BLaER1 (cell line): ENCODE data around the gene TP53TG5.

Source experiments
- H3K27ac ChIP-seq: shearing (Covaris generic); formaldehyde crosslinking; 2 replicates; pipeline ENCODE4 v1.8.1; 2022
- H3K27me3 ChIP-seq: shearing (Covaris generic); formaldehyde crosslinking; 2 replicates; pipeline ENCODE4 v1.8.1; 2022
- H3K36me3 ChIP-seq: shearing (Covaris generic); formaldehyde crosslinking; 2 replicates; pipeline ENCODE4 v1.8.1; 2022
- H3K4me1 ChIP-seq: shearing (Covaris generic); formaldehyde crosslinking; 2 replicates; pipeline ENCODE4 v1.8.1; 2022
- H3K4me2 ChIP-seq: shearing (Covaris generic); formaldehyde crosslinking; 2 replicates; pipeline ENCODE4 v1.8.1; 2022
- H3K4me3 ChIP-seq: shearing (Covaris generic); formaldehyde crosslinking; 2 replicates; pipeline ENCODE4 v1.8.1; 2022
- H3K9ac ChIP-seq: shearing (Covaris generic); formaldehyde crosslinking; 2 replicates; pipeline ENCODE4 v1.8.1; 2022
- H3K9me3 ChIP-seq: shearing (Covaris generic); formaldehyde crosslinking; 2 replicates; pipeline ENCODE4 v1.8.1; 2022
- H4K20me1 ChIP-seq: shearing (Covaris generic); formaldehyde crosslinking; 2 replicates; pipeline ENCODE4 v1.8.1; 2022
- Cebpa-rat ChIP-seq: shearing (Covaris generic); IDR thresholded peaks from 2 replicates; pipeline ENCODE4 v1.8.1; 2022

TP53TG5 gene

DNA sequence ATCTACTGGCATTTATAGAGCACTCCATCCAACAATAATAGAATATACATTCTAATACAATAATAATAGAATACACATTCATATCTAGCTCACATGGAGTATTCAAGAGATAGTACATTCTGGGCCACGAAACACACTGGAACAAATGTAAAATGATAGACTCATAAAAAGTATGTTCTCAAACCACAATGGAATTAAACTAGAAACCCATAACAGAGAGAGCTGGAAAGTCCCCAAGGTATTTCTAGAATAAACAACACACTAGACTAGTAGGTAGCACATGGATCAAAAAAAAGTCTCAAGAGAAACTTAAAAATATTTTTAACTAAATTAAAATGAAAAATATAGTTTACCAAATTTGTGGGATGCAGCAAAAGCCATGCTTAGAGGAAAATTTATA, 9.1 kb upstream of the TP53TG5 start:
- Histone ChIP-seq H3K4me1 (peaks cover 7% of the 10 kb centered on the region), H3K9me3 (no peaks in the 10 kb centered on the region), H4K20me1 (no peaks in the 10 kb centered on the region), H3K27ac (no peak overlapping the region), H3K4me3 (no peak overlapping the region), H3K9ac (no peak overlapping the region), H3K4me2 (no peak overlapping the region), H3K27me3 (no peaks in the 10 kb centered on the region), H3K36me3 (no peaks in the 10 kb centered on the region)
- TF ChIP-seq Cebpa-rat = no peak

DNA sequence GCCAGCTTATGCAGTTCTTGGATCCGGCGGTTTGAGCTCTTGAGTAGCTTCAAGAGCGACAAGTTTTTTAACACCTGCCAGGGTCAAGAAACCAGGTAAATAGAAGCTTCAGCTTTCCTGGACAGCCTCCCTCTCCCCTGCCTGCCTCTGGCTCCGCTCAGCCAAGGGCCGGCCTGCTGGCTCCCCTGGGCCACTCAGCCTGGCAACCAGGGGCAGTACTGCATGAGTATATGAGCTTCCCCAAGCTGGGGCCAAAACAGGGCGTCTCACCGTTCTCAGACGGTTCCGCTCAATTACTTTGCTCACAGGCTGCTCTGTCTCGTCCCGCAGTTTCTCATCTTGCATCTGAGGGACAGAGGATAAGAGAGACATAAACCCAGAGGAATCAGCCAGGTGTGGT, 856 bp downstream of the TP53TG5 start:
- no peaks in the 10 kb centered on the region for H3K36me3 ChIP-seq
- H3K9ac ChIP-seq = no peak overlapping the region
- H3K4me2 ChIP-seq = no peak overlapping the region
- no peak for TF ChIP-seq Cebpa-rat
- peaks cover 28% of the 10 kb centered on the region for H3K4me1 ChIP-seq
- no peak overlapping the region for H3K27ac ChIP-seq
- no peaks in the 10 kb centered on the region; the same call in 1 of the 2 replicates for H3K27me3 ChIP-seq
- no peak overlapping the region for H3K4me3 ChIP-seq
- H4K20me1 ChIP-seq = peaks cover 12% of the 10 kb centered on the region; the same call in 1 of the 2 replicates
- no peaks in the 10 kb centered on the region for H3K9me3 ChIP-seq

- Histone ChIP-seq H4K20me1 (peaks cover 30% of the 10 kb centered on the region), H3K27ac (no peak overlapping the region), H3K4me1 (peaks cover 38% of the 10 kb centered on the region), H3K4me2 (peak overlapping the region; percentile 76), H3K27me3 (no peaks in the 10 kb centered on the region; the same call in 1 of the 2 replicates), H3K4me3 (no peak overlapping the region), H3K36me3 (no peaks in the 10 kb centered on the region), H3K9ac (no peak overlapping the region), H3K9me3 (no peaks in the 10 kb centered on the region)
- TF ChIP-seq Cebpa-rat = no peak
These were observed 3.2 kb downstream of the TP53TG5 start for GRCh38 chr20:45374966-45375365.

DNA sequence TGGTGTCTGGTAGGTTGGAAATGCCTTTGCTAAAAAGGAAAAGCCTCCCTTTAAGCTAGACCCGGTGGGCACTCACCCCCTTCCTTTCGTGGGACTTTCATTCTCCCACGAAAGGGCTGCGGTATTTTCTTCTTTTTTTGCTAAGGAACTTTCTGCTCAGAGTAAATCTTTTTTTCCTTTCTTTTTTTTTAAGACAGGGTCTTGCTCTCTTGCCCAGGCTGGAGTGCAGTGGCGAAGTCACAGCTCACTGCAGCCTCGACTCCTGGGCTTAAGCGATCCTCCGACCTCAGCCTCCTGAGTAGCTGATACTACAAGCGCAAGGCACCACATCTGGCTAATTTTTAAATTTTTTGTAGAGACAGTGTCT, 4.0 kb downstream of the TP53TG5 start:
- Histone ChIP-seq H3K27ac (no peak overlapping the region), H3K4me1 (peaks cover 47% of the 10 kb centered on the region), H3K9me3 (no peaks in the 10 kb centered on the region), H3K9ac (no peak overlapping the region), H3K27me3 (no peaks in the 10 kb centered on the region; the same call in 1 of the 2 replicates), H3K4me3 (no peak overlapping the region), H4K20me1 (peaks cover 39% of the 10 kb centered on the region), H3K36me3 (no peaks in the 10 kb centered on the region), H3K4me2 (peak overlapping the region; percentile 76)
- no peak for TF ChIP-seq Cebpa-rat

GRCh38 chr20:45373353-45374100, 4.6 kb downstream of the TP53TG5 start:
- TF ChIP-seq Cebpa-rat = no peak
- Histone ChIP-seq H3K36me3 (no peaks in the 10 kb centered on the region), H4K20me1 (peaks cover 44% of the 10 kb centered on the region), H3K9ac (no peak overlapping the region), H3K27ac (no peak overlapping the region), H3K4me3 (peak overlapping the region; percentile 27; the same call in 1 of the 2 replicates), H3K4me1 (peaks cover 52% of the 10 kb centered on the region), H3K27me3 (no peaks in the 10 kb centered on the region; the same call in 1 of the 2 replicates), H3K4me2 (peak overlapping the region; percentile 76), H3K9me3 (no peaks in the 10 kb centered on the region)

- H3K9ac ChIP-seq = no peak overlapping the region
These were observed 5.3 kb downstream of the TP53TG5 start for GRCh38 chr20:45372646-45373352.

DNA sequence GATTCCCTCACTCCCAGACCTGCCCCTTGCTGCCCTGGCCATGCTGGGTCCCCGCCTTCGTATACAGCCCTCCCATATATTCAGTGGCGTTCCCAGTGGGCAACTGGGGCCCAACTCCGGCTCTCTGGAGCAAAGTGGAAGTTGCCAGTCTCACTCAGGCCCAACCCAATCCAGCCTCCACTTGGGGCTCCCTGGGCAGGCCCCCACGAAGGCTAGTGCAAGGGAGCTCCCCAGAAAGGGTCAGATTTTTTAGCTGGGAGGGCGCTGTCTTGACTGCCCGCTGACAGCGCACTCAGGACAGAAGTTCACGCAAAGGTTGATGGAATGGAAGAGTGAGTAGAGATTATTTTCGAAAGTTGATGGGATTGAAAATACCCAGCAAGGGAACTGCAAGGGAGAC, 5.9 kb downstream of the TP53TG5 start:
- Histone ChIP-seq H3K9ac (no peak overlapping the region), H4K20me1 (peaks cover 57% of the 10 kb centered on the region), H3K9me3 (no peaks in the 10 kb centered on the region), H3K4me3 (no peak overlapping the region), H3K4me2 (no peak overlapping the region), H3K36me3 (peaks cover 1% of the 10 kb centered on the region; the same call in 1 of the 2 replicates), H3K27me3 (no peaks in the 10 kb centered on the region; the same call in 1 of the 2 replicates), H3K27ac (no peak overlapping the region), H3K4me1 (peaks cover 65% of the 10 kb centered on the region)
- TF ChIP-seq Cebpa-rat = no peak

More at GRCh38 chr20:45372646-45373352, 5.3 kb downstream of the TP53TG5 start:
- no peaks in the 10 kb centered on the region; the same call in 1 of the 2 replicates for H3K27me3 ChIP-seq
- H3K9me3 ChIP-seq = no peaks in the 10 kb centered on the region
- peaks cover 52% of the 10 kb centered on the region for H4K20me1 ChIP-seq
- no peak overlapping the region for H3K4me3 ChIP-seq
- peak overlapping the region; percentile 76 for H3K4me2 ChIP-seq
- H3K36me3 ChIP-seq = no peaks in the 10 kb centered on the region
- H3K4me1 ChIP-seq = peaks cover 59% of the 10 kb centered on the region
- no peak for TF ChIP-seq Cebpa-rat
- H3K27ac ChIP-seq = no peak overlapping the region

GRCh38 chr20:45370571-45371160, 7.5 kb downstream of the TP53TG5 start:
- no peak for TF ChIP-seq Cebpa-rat

DNA sequence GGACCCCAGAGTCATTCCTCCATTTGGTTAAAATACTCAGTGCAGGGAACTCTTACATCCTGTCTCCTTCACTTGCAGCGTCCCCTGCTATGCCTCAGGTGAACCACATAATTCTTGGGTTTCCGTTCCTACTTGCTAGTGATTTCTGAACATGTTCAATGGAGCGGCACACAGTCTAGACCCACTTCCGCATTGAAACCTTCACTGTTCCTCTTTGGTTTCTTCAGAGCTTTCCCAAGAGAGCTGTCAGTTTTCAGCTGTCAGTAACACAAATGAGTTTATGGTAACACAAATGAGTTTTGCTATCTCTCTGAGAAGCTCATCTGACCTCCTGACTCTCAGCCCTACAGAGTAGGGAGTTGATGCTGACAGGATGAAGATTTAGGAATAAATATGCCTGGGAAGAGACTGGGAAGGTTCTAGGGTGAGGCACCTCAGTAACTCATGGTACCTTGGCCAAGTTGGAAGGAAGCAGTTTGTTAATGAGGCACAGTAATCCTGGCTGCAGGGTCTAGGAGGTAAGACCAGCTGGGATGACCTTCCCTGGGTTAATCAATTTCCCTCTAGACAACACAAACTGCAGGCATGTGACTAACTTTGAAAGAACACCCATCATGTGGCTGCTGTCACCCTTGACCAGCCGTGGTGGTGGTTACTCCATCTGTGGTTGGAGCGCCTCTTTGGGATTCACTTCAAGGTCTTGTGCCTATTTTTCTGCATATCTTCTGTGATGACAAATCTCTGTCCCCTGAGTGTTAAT, 9.7 kb downstream of the TP53TG5 start:
- peaks cover 84% of the 10 kb centered on the region for H4K20me1 ChIP-seq
- no peaks in the 10 kb centered on the region for H3K27me3 ChIP-seq
- H3K9ac ChIP-seq = peak overlapping the region; percentile 71
- no peaks in the 10 kb centered on the region for H3K9me3 ChIP-seq
- H3K27ac ChIP-seq = peak overlapping the region; percentile 82
- H3K4me1 ChIP-seq = peaks cover 73% of the 10 kb centered on the region
- H3K4me2 ChIP-seq = peak overlapping the region; percentile 93
- peak overlapping the region; percentile 55; the same call in 1 of the 2 replicates for H3K4me3 ChIP-seq
- 0 out of 2 replicates have a peak, but pooled peaks have one; percentile 29 for TF ChIP-seq Cebpa-rat
- H3K36me3 ChIP-seq = peaks cover 21% of the 10 kb centered on the region

More at GRCh38 chr20:45370571-45371160, 7.5 kb downstream of the TP53TG5 start:
- peaks cover 73% of the 10 kb centered on the region for H4K20me1 ChIP-seq
- H3K9ac ChIP-seq = no peak overlapping the region
- H3K4me3 ChIP-seq = no peak overlapping the region
- no peaks in the 10 kb centered on the region; the same call in 1 of the 2 replicates for H3K27me3 ChIP-seq
- peak overlapping the region; percentile 93 for H3K4me2 ChIP-seq
- H3K4me1 ChIP-seq = peaks cover 75% of the 10 kb centered on the region
- peaks cover 16% of the 10 kb centered on the region for H3K36me3 ChIP-seq
- H3K9me3 ChIP-seq = no peaks in the 10 kb centered on the region
- H3K27ac ChIP-seq = no peak overlapping the region
